GM12878 (cell line): ENCODE data around the gene CDH5. TPM values are rescaled to one million over a fixed set of nuclear protein-coding genes. Genes with fewer than 3 reads are reported as not detected.
A peak's percentile ranks its signal among the peaks of the same experiment; 100 is the strongest.

Source experiments
- CBX3 ChIP-seq: fragments of 200-600 bp; sonication (generic); IDR thresholded peaks from 2 replicates; pipeline ENCODE4 v1.6.1; 2016; ENCODE audit warnings: low read depth, borderline replicate concordance
- CBX5 ChIP-seq: sonication (generic); IDR thresholded peaks from 2 replicates; pipeline ENCODE4 v1.6.1; 2016; ENCODE audit warnings: low read depth, moderate library complexity, mild to moderate bottlenecking, inconsistent platforms
- EGR1 ChIP-seq, 2 experiments: IDR thresholded peaks; 1 replicate in 1 of 2; 2 replicates in 1 of 2; pipeline ENCODE4 v1.6.1; 2011 to 2012; ENCODE audit warnings: low read depth in 2 of 2, low read length in 2 of 2, borderline replicate concordance in 1 of 2, mild to moderate bottlenecking in 1 of 2, moderate library complexity in 1 of 2
- EZH2 ChIP-seq: IDR thresholded peaks from 2 replicates; pipeline ENCODE4 v1.6.1; 2012; ENCODE audit warnings: low read depth, mild to moderate bottlenecking, control low read depth, inconsistent platforms, low read length, borderline replicate concordance; ENCODE audit not compliant: control insufficient read depth
- GABPA ChIP-seq: IDR thresholded peaks from 2 replicates; pipeline ENCODE4 v1.6.1; 2014; ENCODE audit warnings: antibody characterized with exemption, low read depth, mild to moderate bottlenecking, inconsistent platforms
- IKZF1 ChIP-seq: fragments of 450-650 bp; conservative IDR thresholded peaks from 2 replicates; pipeline ENCODE4 v1.6.1; 2017; ENCODE audit warnings: antibody characterized with exemption, mild to moderate bottlenecking
- IKZF2 ChIP-seq, 2 experiments: fragments of 450-650 bp; IDR thresholded peaks; 2 replicates each; pipeline ENCODE4 v1.6.1; 2017; ENCODE audit warnings: mild to moderate bottlenecking in 2 of 2, moderate library complexity in 2 of 2
- NFYA ChIP-seq: IDR thresholded peaks from 2 replicates; pipeline ENCODE4 v1.6.1; 2011; ENCODE audit warnings: low read depth, mild to moderate bottlenecking, low read length, improper control_type of control experiment, borderline replicate concordance
- RAD21 ChIP-seq: IDR thresholded peaks from 2 replicates; pipeline ENCODE4 v1.6.1; 2011; ENCODE audit warnings: mild to moderate bottlenecking, low read depth, low read length, moderate library complexity; ENCODE audit not compliant: insufficient read depth
- SMAD5 ChIP-seq: IDR thresholded peaks from 2 replicates; pipeline ENCODE4 v1.6.1; 2016; ENCODE audit warnings: antibody characterized with exemption, low read depth
- SMC3 ChIP-seq: IDR thresholded peaks from 2 replicates; pipeline ENCODE4 v1.6.1; 2011; ENCODE audit warnings: low read length, improper control_type of control experiment, borderline replicate concordance
- TARDBP ChIP-seq: IDR thresholded peaks from 2 replicates; pipeline ENCODE4 v1.6.1; 2016; ENCODE audit warnings: borderline replicate concordance
- ZNF384 ChIP-seq: IDR thresholded peaks from 2 replicates; pipeline ENCODE4 v1.6.1; 2012; ENCODE audit warnings: low read depth, mild to moderate bottlenecking, low read length, improper control_type of control experiment, borderline replicate concordance
- ZNF622 ChIP-seq: fragments of 450-650 bp; IDR thresholded peaks from 2 replicates; pipeline ENCODE4 v1.6.1; 2017; ENCODE audit warnings: mild to moderate bottlenecking, inconsistent platforms
- polyA plus RNA-seq, 11 experiments: library from polyadenylated mRNA; depleted of rRNA in 4 of 11; unstranded in 6 of 11; stranded (reverse) in 5 of 11; fragments of >200 nt; fragmentation: Nextera tagmentation in 4 of 11; fragmentation: Illumina TruSeq in 1 of 11; extraction: Ambion mirVana in 4 of 11; extraction: Trizol in 1 of 11; gene quantifications; 1 replicate in 1 of 11; 2 replicates in 10 of 11; pipeline versions ENCODE4 v1.2.1 to v1.2.3, GENCODE V29; 2011 to 2016; ENCODE audit warnings: inconsistent platforms in 2 of 11, missing spikeins in 2 of 11, low read depth in 1 of 11
- total RNA-seq, 4 experiments: library from RNA; depleted of rRNA in 3 of 4; stranded (reverse); fragments of >200 nt in 3 of 4; fragmentation: Illumina TruSeq in 1 of 4; extraction: Trizol in 1 of 4; gene quantifications; 2 replicates each; pipeline versions ENCODE4 v1.2.1 to v1.2.3, GENCODE V29; 2013 to 2021
- TF ChIP-seq, protein P1 (sequence below): fragments of 450-650 bp; IDR thresholded peaks from 2 replicates; pipeline ENCODE4 v1.6.1; 2017; ENCODE audit warnings: mild to moderate bottlenecking, moderate library complexity
- TF ChIP-seq, protein P2 (sequence below): fragments of 150-350 bp; IDR thresholded peaks from 2 replicates; pipeline ENCODE4 v1.6.1; 2016; ENCODE audit warnings: low read depth, low read length
- TF ChIP-seq, protein P3 (sequence below): fragments of 450-650 bp; IDR thresholded peaks from 2 replicates; pipeline ENCODE4 v1.6.1; 2016; ENCODE audit warnings: mild to moderate bottlenecking

The CDH5 gene
- total and polyA plus RNA-seq, 10 of the 15 experiments (the other 5 are each of a cell fraction or from before 2014, with no cell fraction given), result not detected

DNA sequence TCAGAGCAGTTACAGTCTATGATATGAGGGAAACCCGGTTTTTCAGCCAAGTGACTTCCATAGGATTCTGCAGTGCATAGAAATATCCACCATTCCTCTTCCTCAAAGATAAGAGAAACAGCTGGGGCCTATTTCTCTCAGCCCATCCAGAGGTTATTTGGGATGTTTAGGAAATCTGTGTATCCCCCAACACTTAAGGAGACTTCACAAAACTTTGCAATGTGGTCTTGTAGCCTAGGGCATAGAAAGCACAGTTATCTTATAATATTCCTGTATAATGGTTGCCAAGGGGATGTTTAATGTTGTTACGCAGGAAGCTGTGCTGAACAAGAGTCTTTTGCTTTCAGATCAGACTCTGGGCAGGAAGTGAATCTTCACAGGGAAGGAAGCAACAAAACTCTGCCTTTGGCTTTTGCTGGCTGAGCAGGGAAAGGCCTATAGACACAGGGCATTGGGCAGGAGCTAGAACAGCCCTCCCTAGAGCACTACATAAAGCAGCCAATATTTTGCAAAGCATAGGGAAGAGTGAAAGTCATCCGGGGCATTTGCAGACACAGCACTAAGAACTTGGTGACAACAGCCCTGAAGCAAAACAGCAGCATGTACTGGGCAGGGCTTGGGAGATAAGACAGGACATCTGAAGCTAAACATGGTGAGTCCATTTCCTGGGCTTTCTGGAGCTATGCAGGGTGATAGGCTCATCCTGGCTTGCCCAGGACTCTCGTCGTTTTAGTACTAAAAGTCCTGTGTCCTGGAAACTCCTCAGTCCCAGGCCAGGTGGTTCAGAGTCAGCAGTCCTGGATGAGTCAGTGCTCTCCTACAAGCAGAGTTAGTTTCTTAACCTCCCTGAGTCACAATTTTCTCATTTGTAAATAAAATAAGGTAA lies 41.9 kb downstream of the CDH5 start (continued):
- no peak for TF ChIP-seq CBX3
- TF ChIP-seq CBX5, result no peak
- TF ChIP-seq ZNF622, result no peak
- TF ChIP-seq, protein P1, sequence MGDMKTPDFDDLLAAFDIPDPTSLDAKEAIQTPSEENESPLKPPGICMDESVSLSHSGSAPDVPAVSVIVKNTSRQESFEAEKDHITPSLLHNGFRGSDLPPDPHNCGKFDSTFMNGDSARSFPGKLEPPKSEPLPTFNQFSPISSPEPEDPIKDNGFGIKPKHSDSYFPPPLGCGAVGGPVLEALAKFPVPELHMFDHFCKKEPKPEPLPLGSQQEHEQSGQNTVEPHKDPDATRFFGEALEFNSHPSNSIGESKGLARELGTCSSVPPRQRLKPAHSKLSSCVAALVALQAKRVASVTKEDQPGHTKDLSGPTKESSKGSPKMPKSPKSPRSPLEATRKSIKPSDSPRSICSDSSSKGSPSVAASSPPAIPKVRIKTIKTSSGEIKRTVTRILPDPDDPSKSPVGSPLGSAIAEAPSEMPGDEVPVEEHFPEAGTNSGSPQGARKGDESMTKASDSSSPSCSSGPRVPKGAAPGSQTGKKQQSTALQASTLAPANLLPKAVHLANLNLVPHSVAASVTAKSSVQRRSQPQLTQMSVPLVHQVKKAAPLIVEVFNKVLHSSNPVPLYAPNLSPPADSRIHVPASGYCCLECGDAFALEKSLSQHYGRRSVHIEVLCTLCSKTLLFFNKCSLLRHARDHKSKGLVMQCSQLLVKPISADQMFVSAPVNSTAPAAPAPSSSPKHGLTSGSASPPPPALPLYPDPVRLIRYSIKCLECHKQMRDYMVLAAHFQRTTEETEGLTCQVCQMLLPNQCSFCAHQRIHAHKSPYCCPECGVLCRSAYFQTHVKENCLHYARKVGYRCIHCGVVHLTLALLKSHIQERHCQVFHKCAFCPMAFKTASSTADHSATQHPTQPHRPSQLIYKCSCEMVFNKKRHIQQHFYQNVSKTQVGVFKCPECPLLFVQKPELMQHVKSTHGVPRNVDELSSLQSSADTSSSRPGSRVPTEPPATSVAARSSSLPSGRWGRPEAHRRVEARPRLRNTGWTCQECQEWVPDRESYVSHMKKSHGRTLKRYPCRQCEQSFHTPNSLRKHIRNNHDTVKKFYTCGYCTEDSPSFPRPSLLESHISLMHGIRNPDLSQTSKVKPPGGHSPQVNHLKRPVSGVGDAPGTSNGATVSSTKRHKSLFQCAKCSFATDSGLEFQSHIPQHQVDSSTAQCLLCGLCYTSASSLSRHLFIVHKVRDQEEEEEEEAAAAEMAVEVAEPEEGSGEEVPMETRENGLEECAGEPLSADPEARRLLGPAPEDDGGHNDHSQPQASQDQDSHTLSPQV, result no peak
- 0 out of 2 replicates have a peak, but pooled peaks have one; percentile 26 for TF ChIP-seq IKZF1
- no peak for TF ChIP-seq RAD21
- TF ChIP-seq, protein P2, sequence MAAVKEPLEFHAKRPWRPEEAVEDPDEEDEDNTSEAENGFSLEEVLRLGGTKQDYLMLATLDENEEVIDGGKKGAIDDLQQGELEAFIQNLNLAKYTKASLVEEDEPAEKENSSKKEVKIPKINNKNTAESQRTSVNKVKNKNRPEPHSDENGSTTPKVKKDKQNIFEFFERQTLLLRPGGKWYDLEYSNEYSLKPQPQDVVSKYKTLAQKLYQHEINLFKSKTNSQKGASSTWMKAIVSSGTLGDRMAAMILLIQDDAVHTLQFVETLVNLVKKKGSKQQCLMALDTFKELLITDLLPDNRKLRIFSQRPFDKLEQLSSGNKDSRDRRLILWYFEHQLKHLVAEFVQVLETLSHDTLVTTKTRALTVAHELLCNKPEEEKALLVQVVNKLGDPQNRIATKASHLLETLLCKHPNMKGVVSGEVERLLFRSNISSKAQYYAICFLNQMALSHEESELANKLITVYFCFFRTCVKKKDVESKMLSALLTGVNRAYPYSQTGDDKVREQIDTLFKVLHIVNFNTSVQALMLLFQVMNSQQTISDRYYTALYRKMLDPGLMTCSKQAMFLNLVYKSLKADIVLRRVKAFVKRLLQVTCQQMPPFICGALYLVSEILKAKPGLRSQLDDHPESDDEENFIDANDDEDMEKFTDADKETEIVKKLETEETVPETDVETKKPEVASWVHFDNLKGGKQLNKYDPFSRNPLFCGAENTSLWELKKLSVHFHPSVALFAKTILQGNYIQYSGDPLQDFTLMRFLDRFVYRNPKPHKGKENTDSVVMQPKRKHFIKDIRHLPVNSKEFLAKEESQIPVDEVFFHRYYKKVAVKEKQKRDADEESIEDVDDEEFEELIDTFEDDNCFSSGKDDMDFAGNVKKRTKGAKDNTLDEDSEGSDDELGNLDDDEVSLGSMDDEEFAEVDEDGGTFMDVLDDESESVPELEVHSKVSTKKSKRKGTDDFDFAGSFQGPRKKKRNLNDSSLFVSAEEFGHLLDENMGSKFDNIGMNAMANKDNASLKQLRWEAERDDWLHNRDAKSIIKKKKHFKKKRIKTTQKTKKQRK, result no peak
- TF ChIP-seq, protein P3, sequence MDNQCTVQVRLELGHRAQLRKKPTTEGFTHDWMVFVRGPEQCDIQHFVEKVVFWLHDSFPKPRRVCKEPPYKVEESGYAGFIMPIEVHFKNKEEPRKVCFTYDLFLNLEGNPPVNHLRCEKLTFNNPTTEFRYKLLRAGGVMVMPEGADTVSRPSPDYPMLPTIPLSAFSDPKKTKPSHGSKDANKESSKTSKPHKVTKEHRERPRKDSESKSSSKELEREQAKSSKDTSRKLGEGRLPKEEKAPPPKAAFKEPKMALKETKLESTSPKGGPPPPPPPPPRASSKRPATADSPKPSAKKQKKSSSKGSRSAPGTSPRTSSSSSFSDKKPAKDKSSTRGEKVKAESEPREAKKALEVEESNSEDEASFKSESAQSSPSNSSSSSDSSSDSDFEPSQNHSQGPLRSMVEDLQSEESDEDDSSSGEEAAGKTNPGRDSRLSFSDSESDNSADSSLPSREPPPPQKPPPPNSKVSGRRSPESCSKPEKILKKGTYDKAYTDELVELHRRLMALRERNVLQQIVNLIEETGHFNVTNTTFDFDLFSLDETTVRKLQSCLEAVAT, result no peak
- TF ChIP-seq EZH2, result no peak
- no peak for TF ChIP-seq NFYA
- TF ChIP-seq ZNF384, result no peak
- TF ChIP-seq IKZF2 (IDR thresholded peaks at IDR 0.05), result no peak
- no peak for TF ChIP-seq TARDBP
- TF ChIP-seq SMC3, result no peak
- TF ChIP-seq GABPA, result peak; percentile 79
- TF ChIP-seq SMAD5, result no peak
- no peak for TF ChIP-seq EGR1 (IDR thresholded peaks at IDR 0.05; ENCODE audit: borderline replicate concordance in 1 of 2, low read depth in 2 of 2, low read length in 2 of 2)
